DND-41 (cell line): ENCODE data around the gene CPXM2.

ENCODE experiments used
- ATAC-seq: fragments of 200-7000 bp; cut with Tn5 transposase; 3 replicates; pipeline ENCODE4 v1.9.1; 2021; ENCODE audit warnings: low read depth; ENCODE audit not compliant: insufficient read depth
- DNase-seq: peaks from one replicate; pipeline ENCODE4 v3.0.0-alpha.2; 2020
- H2AFZ ChIP-seq: 2 replicates; pipeline ENCODE4 v1.6.0; 2012; ENCODE audit warnings: low read depth, low read length
- H3K27ac ChIP-seq: 2 replicates; pipeline ENCODE4 v1.5.1; 2012; ENCODE audit warnings: low read length, inconsistent platforms
- H3K27me3 ChIP-seq: fragments of 200-600 bp; sonication (generic); 2 replicates; pipeline ENCODE4 v1.6.0; 2012; ENCODE audit warnings: low read length, mild to moderate bottlenecking, inconsistent platforms; ENCODE audit not compliant: insufficient read depth, poor library complexity
- H3K36me3 ChIP-seq: 2 replicates; pipeline ENCODE4 v1.5.1; 2012; ENCODE audit warnings: low read length, inconsistent platforms; ENCODE audit not compliant: insufficient read depth
- H3K4me1 ChIP-seq: 2 replicates; pipeline ENCODE4 v1.5.1; 2012; ENCODE audit warnings: mild to moderate bottlenecking, low read length; ENCODE audit not compliant: insufficient read depth
- H3K4me2 ChIP-seq: 2 replicates; pipeline ENCODE4 v1.6.0; 2012; ENCODE audit warnings: mild to moderate bottlenecking, moderate library complexity, low read length, inconsistent platforms; ENCODE audit not compliant: insufficient read depth
- H3K4me3 ChIP-seq, 2 experiments: fragments of 200-600 bp in 1 of 2; shearing (Covaris generic) in 1 of 2; 2 replicates each; pipeline ENCODE4 v1.5.1; 2012 to 2016; ENCODE audit warnings: inconsistent platforms in 2 of 2, low read length in 2 of 2, mild to moderate bottlenecking in 2 of 2, low read depth in 1 of 2, moderate library complexity in 1 of 2
- H3K79me2 ChIP-seq: 2 replicates; pipeline ENCODE4 v1.6.0; 2012; ENCODE audit warnings: low read length, inconsistent platforms; ENCODE audit not compliant: insufficient read depth
- H3K9ac ChIP-seq: 2 replicates; pipeline ENCODE4 v1.6.0; 2012; ENCODE audit warnings: low read depth, mild to moderate bottlenecking, inconsistent platforms, low read length, moderate library complexity
- H3K9me3 ChIP-seq: 2 replicates; pipeline ENCODE4 v1.5.1; 2012; ENCODE audit warnings: low read length, moderate library complexity, mild to moderate bottlenecking, inconsistent platforms; ENCODE audit not compliant: insufficient read depth, severe bottlenecking
- H4K20me1 ChIP-seq: 2 replicates; pipeline ENCODE4 v1.6.0; 2012; ENCODE audit warnings: low read length; ENCODE audit not compliant: insufficient read depth
- EZH2 ChIP-seq: IDR thresholded peaks from 3 replicates; pipeline ENCODE4 v1.6.1; 2012; ENCODE audit warnings: borderline replicate concordance, low read depth, mild to moderate bottlenecking, moderate library complexity, low read length, inconsistent platforms; ENCODE audit not compliant: severe bottlenecking
- TF ChIP-seq, protein P1 (sequence below): IDR thresholded peaks from 2 replicates; pipeline ENCODE4 v1.5.1; 2012; ENCODE audit warnings: borderline replicate concordance, low read length, moderate library complexity, mild to moderate bottlenecking; ENCODE audit not compliant: poor library complexity, severe bottlenecking; ENCODE audit errors: extremely low read depth

CPXM2 gene

DNA sequence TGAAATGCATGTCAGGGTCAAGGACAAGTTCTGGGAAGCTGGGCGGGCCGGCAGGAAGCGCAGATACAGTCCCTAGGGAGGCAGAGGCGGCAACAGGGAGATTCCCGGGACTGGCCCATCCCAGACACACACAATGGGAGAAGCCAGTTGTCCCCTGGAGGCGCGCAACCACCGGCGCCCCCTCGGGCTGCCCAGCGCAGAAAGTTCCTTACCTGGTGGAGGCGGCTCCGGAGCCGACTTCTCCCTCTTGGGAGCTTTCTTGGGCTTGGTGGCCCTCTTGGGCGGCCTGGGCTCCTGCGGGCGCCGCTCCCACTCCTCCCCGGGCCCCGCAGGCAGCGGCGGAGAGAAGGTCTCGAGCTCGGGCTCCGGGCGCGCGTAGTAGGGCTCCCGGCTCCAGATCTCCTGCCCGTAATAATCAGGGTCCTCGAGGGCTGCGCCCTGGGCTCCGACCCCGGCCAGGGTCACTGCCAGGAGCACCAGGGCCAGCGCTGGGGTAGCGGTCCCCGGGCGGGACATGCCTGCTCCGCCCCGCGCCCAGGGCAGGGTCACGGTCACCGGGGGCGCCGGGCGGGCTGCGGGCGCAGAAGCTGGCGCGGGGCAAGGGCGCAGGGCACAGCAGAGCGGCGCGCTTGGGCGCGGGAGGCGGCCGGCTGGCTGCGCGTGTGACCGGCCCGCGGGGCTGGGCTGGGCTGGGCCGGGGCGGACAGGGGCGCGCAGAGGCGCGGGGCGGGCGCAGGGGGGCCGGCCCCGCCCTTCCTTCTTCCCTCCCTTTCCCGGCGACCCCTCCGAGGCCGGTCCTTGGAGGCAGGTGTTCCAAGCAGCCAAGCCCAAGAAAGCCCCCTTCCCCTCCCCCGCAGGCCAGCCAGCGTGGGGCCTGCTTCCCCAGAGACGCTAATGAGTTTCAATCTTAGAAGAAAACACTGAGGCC, at the start of gene CPXM2:
TSS of gene CPXM2 (minus strand) at position 664 of the 928 bp plus-strand sequence. CDS start at position 516, 148 bp downstream.
- Histone ChIP-seq H2AFZ (no peak within 1 kb of the TSS), H3K79me2 (no peaks in the 10 kb centered on the region), H3K4me2 (no peak within 1 kb of the TSS), H3K9me3 (no peaks in the 10 kb centered on the region), H3K27ac (no peak within 1 kb of the TSS), H3K27me3 (peaks cover 7% of the 10 kb centered on the region), H3K36me3 (no peaks in the 10 kb centered on the region), H4K20me1 (no peaks in the 10 kb centered on the region), H3K4me1 (no peaks in the 10 kb centered on the region), H3K9ac (no peak within 1 kb of the TSS), H3K4me3 (no peak within 1 kb of the TSS)
- TF ChIP-seq EZH2: no peak
- TF ChIP-seq, protein P1, sequence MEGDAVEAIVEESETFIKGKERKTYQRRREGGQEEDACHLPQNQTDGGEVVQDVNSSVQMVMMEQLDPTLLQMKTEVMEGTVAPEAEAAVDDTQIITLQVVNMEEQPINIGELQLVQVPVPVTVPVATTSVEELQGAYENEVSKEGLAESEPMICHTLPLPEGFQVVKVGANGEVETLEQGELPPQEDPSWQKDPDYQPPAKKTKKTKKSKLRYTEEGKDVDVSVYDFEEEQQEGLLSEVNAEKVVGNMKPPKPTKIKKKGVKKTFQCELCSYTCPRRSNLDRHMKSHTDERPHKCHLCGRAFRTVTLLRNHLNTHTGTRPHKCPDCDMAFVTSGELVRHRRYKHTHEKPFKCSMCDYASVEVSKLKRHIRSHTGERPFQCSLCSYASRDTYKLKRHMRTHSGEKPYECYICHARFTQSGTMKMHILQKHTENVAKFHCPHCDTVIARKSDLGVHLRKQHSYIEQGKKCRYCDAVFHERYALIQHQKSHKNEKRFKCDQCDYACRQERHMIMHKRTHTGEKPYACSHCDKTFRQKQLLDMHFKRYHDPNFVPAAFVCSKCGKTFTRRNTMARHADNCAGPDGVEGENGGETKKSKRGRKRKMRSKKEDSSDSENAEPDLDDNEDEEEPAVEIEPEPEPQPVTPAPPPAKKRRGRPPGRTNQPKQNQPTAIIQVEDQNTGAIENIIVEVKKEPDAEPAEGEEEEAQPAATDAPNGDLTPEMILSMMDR: no peak
- DNase-seq (no peak), ATAC-seq (no peak)

GRCh38 chr10:123939591-123939990, 48.0 kb upstream of the CPXM2 start:
- no peak overlapping the region for H3K9ac ChIP-seq
- no peak overlapping the region for H3K4me2 ChIP-seq
- H2AFZ ChIP-seq: no peak overlapping the region
- no peaks in the 10 kb centered on the region for H3K79me2 ChIP-seq
- peaks cover 2% of the 10 kb centered on the region; the same call in 1 of the 2 replicates for H3K4me1 ChIP-seq
- H3K27me3 ChIP-seq: peaks cover under 1% of the 10 kb centered on the region
- H3K27ac ChIP-seq: no peak overlapping the region
- TF ChIP-seq EZH2: no peak
- TF ChIP-seq, protein P1: no peak
- no peaks in the 10 kb centered on the region for H3K36me3 ChIP-seq
- DNase-seq (no peak), ATAC-seq (no peak)
- H3K9me3 ChIP-seq: no peaks in the 10 kb centered on the region
- H4K20me1 ChIP-seq: no peaks in the 10 kb centered on the region; the same call in 1 of the 2 replicates
- H3K4me3 ChIP-seq: no peak overlapping the region

GRCh38 chr10:123938890-123939289, 47.3 kb upstream of the CPXM2 start:
- ATAC-seq (no peak), DNase-seq (no peak)
- TF ChIP-seq EZH2: no peak
- TF ChIP-seq, protein P1: no peak
- peaks cover 4% of the 10 kb centered on the region; the same call in 1 of the 2 replicates for H3K4me1 ChIP-seq
- H4K20me1 ChIP-seq: no peaks in the 10 kb centered on the region; the same call in 1 of the 2 replicates
- no peaks in the 10 kb centered on the region for H3K79me2 ChIP-seq
- H3K4me3 ChIP-seq: no peak overlapping the region
- no peak overlapping the region for H3K9ac ChIP-seq
- H3K27ac ChIP-seq: no peak overlapping the region
- H3K27me3 ChIP-seq: no peaks in the 10 kb centered on the region
- H3K4me2 ChIP-seq: no peak overlapping the region
- H2AFZ ChIP-seq: no peak overlapping the region
- no peaks in the 10 kb centered on the region for H3K9me3 ChIP-seq
- no peaks in the 10 kb centered on the region for H3K36me3 ChIP-seq
